Brain microvascular endothelial cell (primary cell): ENCODE measurements around the gene SUGP1.
"Not testable (repeated sequence)": the region's sequence is repeated elsewhere in the genome, so short reads cannot be mapped to it uniquely, and the experiment has no call there.

Source experiments
- DNase-seq: peaks from one replicate; pipeline ENCODE4 v3.0.0-alpha.2; 2020
- H3K27ac ChIP-seq: fragments of 250-450 bp; sonication (Bioruptor Pico); 2 replicates; pipeline ENCODE4 v1.5.1; 2020; ENCODE audit warnings: mild to moderate bottlenecking, moderate library complexity
- H3K27me3 ChIP-seq: fragments of 250-450 bp; sonication (Bioruptor Pico); replicated peaks from 2 replicates; pipeline ENCODE4 v1.5.1; 2020; ENCODE audit warnings: mild to moderate bottlenecking
- H3K36me3 ChIP-seq: fragments of 250-450 bp; sonication (Bioruptor Pico); replicated peaks from 2 replicates; pipeline ENCODE4 v1.5.1; 2020; ENCODE audit warnings: mild to moderate bottlenecking
- H3K4me3 ChIP-seq: 2 replicates; pipeline ENCODE4 v1.5.1; 2011; ENCODE audit warnings: low read depth, mild to moderate bottlenecking, control low read depth, low read length, moderate library complexity
- CTCF ChIP-seq: IDR thresholded peaks from 2 replicates; pipeline ENCODE4 v1.5.1; 2011; ENCODE audit warnings: low read depth, mild to moderate bottlenecking, moderate library complexity, low read length, control low read depth, inconsistent platforms; ENCODE audit errors: missing control alignments
- in situ Hi-C: cut with HindIII; loops from 2 replicates; pipeline ENCODE4 v1.10.0; 2017; ENCODE audit warnings: low sequenced_read_pairs, low pct_ligation_motif_present

SUGP1 gene

GRCh38 chr19:19257137-19257536, 63.2 kb downstream of the SUGP1 start:
- Histone ChIP-seq H3K4me3 (no peak overlapping the region), H3K27ac (no peak overlapping the region), H3K27me3 (peaks cover 10% of the 10 kb centered on the region), H3K36me3 (no peaks in the 10 kb centered on the region)
- in situ Hi-C loops, result no loop called here
- TF ChIP-seq CTCF, result no peak
- DNase-seq, result no peak

GRCh38 chr19:19256072-19256969, 64.0 kb downstream of the SUGP1 start:
- DNase-seq, result no peak
- H3K27me3 ChIP-seq, result peaks cover 8% of the 10 kb centered on the region
- no peak overlapping the region for H3K27ac ChIP-seq
- in situ Hi-C loops, result no loop called here
- H3K4me3 ChIP-seq, result no peak overlapping the region
- no peaks in the 10 kb centered on the region for H3K36me3 ChIP-seq
- TF ChIP-seq CTCF, result no peak

GRCh38 chr19:19253409-19253808, 66.9 kb downstream of the SUGP1 start:
- H3K36me3 ChIP-seq, H3K4me3 ChIP-seq, DNase-seq, in situ Hi-C loops, H3K27ac ChIP-seq: not testable (repeated sequence)
- H3K27me3 ChIP-seq, result peaks cover 11% of the 10 kb centered on the region

- H3K27me3 ChIP-seq, result peaks cover 11% of the 10 kb centered on the region
- no peak overlapping the region for H3K4me3 ChIP-seq
- no peak overlapping the region for H3K27ac ChIP-seq
- no peak for TF ChIP-seq CTCF
- H3K36me3 ChIP-seq, result no peaks in the 10 kb centered on the region
- DNase-seq, result no peak
- in situ Hi-C loops, result no loop called here
These were observed 70.0 kb downstream of the SUGP1 start for GRCh38 chr19:19250196-19250801.

GRCh38 chr19:19240476-19240875, 79.8 kb downstream of the SUGP1 start:
- in situ Hi-C loops, result no loop called here
- no peak overlapping the region for H3K4me3 ChIP-seq
- no peaks in the 10 kb centered on the region for H3K36me3 ChIP-seq
- DNase-seq, result no peak
- no peak overlapping the region for H3K27ac ChIP-seq
- no peaks in the 10 kb centered on the region for H3K27me3 ChIP-seq
- no peak for TF ChIP-seq CTCF

GRCh38 chr19:19239675-19240074, 80.6 kb downstream of the SUGP1 start:
- no peaks in the 10 kb centered on the region for H3K36me3 ChIP-seq
- in situ Hi-C loops, result no loop called here
- H3K27me3 ChIP-seq, result no peaks in the 10 kb centered on the region

More at GRCh38 chr19:19239675-19240074, 80.6 kb downstream of the SUGP1 start:
- Histone ChIP-seq H3K4me3 (no peak overlapping the region), H3K27ac (no peak overlapping the region)
- TF ChIP-seq CTCF, result no peak
- DNase-seq, result no peak
